Chondrocyte (in vitro differentiated cells): ENCODE measurements around the gene SERF1B. TPM values are rescaled to one million over a fixed set of nuclear protein-coding genes. Genes with fewer than 3 reads are reported as not detected.
"Not testable (repeated sequence)": the region's sequence is repeated elsewhere in the genome, so short reads cannot be mapped to it uniquely, and the experiment has no call there.

Experiments used
- DNase-seq: peaks from one replicate; pipeline ENCODE4 v3.0.0; 2021; ENCODE audit warnings: mixed read lengths, low spot score
- H3K27ac Mint-ChIP-seq: one replicate; pipeline ENCODE4 v1.8.0; 2021; ENCODE audit warnings: mild to moderate bottlenecking, moderate library complexity, mixed read lengths; ENCODE audit not compliant: unreplicated experiment
- H3K27me3 Mint-ChIP-seq: 2 replicates; pipeline ENCODE4 v1.8.0; 2021; ENCODE audit warnings: low read depth, mixed read lengths
- H3K36me3 Mint-ChIP-seq: 2 replicates; pipeline ENCODE4 v1.8.0; 2021; ENCODE audit warnings: low read depth, mixed read lengths
- H3K4me1 Mint-ChIP-seq: 2 replicates; pipeline ENCODE4 v1.8.0; 2021; ENCODE audit warnings: low read depth, mild to moderate bottlenecking, mixed read lengths
- H3K4me3 Mint-ChIP-seq: one replicate; pipeline ENCODE4 v1.8.0; 2021; ENCODE audit warnings: mild to moderate bottlenecking, moderate library complexity, mixed read lengths; ENCODE audit not compliant: unreplicated experiment
- H3K9me3 Mint-ChIP-seq: 2 replicates; pipeline ENCODE4 v1.8.0; 2021; ENCODE audit warnings: low read depth, mixed read lengths
- long read RNA-seq: library from polyadenylated mRNA; stranded (forward); transcript quantifications from one replicate; pipeline ENCODE4 v2.0.0, GENCODE V29; 2021
- total RNA-seq: library from RNA; stranded (reverse); gene quantifications from 3 replicates; pipeline ENCODE4 v1.2.1, GENCODE V29; 2021

The SERF1B gene
- total RNA-seq, result 22.7 to 31.4 TPM (median 23.6 TPM) in 3 replicates
- long read RNA-seq, transcript SERF1B-202 (3 exons, 703 nt), result major isoform, 21 of 27 reads
- long read RNA-seq, partial matches to known transcripts, result 1 of 27 reads
- long read RNA-seq, other reads (novel, unspliced or antisense), result 1 of 27 reads

DNA sequence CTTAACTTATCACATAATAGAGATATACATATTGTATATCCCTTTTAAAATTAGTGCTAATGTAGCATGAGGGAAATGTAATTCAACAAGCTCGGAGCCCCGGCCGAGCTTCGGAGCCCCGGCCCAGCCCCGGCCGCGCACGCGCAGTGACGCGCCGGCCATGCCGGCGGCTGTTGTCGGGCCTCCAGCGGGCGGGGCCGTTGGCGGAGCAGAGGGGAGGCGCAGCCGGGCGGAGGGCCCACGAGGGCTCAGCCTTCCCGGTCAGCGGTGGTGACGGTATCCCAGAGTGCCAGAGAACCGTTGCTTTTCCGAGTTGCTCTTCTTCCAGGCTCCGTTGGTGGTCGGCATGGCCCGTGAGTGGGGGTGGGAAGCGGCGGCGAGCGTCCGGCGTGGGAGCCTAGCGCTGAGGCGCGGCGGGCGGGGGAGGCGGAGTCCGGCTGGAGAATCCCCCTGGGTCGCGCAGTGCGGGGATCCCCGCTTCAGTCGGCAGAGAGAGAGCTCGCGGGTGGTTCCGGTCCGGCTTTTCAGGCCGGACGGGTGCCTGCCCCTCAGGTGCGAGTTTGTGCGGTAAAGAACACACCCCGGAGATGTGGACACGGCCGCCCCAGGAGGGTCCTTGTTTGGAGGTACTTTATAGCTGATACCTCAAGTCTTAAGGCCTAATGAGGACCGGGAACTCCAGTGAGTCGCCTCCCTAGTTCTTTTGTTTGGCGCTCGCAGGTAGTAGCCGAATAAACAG lies at the start of gene SERF1B:
TSS of gene SERF1B (plus strand) at position 146 of the 739 bp plus-strand sequence. CDS start at position 347, 201 bp downstream.
- H3K27ac Mint-ChIP-seq, H3K9me3 Mint-ChIP-seq, DNase-seq, H3K27me3 Mint-ChIP-seq, H3K36me3 Mint-ChIP-seq, H3K4me1 Mint-ChIP-seq, H3K4me3 Mint-ChIP-seq: not testable (repeated sequence)

DNA sequence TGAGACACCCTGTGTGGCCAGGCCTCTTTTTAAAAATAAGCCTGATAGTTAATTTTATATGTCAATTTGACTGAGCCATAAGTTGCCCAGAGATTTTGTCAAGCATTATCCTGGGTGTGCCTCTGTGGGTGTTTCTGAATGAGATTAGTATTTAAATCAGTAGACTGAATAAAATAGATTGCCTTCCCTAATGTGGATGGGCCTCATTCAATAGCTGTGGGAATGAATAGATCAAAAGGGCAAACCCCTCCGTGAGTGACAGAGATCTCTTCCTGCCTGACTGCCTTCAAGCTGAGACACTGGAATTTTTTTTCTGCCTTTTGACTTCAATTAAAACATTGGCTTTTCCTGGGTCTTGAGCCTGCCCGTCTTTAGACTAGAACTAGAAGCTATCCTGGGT lies 33.3 kb upstream of the SERF1B start:
- not testable (repeated sequence) for H3K27ac Mint-ChIP-seq, H3K36me3 Mint-ChIP-seq, H3K27me3 Mint-ChIP-seq, H3K9me3 Mint-ChIP-seq, H3K4me3 Mint-ChIP-seq, DNase-seq, H3K4me1 Mint-ChIP-seq

DNA sequence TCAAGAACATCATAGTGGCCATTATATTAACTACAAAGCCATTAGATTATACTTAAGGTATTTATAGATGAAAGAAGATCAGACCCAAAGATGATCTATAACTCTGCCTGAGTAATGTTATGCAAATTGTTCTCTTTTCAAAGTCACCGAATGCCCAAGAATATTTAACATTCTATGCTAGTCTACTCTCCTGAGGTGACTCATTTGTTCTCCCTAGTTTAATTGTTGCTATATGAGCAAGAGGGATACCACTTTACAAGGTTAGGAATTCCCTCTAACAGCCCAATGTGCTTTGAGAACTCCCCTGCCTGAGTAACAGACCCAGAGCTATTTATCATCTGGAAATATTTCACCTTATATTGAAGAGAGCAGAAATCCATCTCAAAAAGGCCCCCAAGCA lies 29.5 kb upstream of the SERF1B start:
- not testable (repeated sequence) for H3K4me1 Mint-ChIP-seq, H3K36me3 Mint-ChIP-seq, H3K27ac Mint-ChIP-seq, H3K9me3 Mint-ChIP-seq, DNase-seq, H3K27me3 Mint-ChIP-seq, H3K4me3 Mint-ChIP-seq

- not testable (repeated sequence) for DNase-seq, H3K27ac Mint-ChIP-seq, H3K4me3 Mint-ChIP-seq, H3K27me3 Mint-ChIP-seq, H3K4me1 Mint-ChIP-seq, H3K36me3 Mint-ChIP-seq, H3K9me3 Mint-ChIP-seq
Measured at GRCh38 chr5:70020660-70021059, 4.4 kb upstream of the SERF1B start.

DNA sequence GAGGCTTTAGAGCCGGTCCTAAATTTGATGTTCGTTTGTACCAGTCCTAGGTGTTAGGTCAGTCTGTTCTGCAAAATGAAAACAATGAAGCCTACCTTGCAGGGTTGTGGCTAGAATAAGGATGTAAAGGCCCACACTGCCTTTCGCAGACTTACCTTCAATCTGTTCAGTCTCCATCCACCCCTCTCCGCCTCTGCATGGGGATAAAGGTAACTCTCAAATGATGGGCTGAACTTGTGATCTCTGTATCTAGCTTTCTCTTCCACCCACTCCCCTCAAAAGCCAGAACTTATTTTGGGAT lies 744 bp downstream of the SERF1B start:
- not testable (repeated sequence) for H3K4me3 Mint-ChIP-seq, H3K36me3 Mint-ChIP-seq, H3K9me3 Mint-ChIP-seq, DNase-seq, H3K4me1 Mint-ChIP-seq, H3K27ac Mint-ChIP-seq, H3K27me3 Mint-ChIP-seq

- not testable (repeated sequence) for DNase-seq
Measured at GRCh38 chr5:70031204-70031603, 6.2 kb downstream of the SERF1B start.

GRCh38 chr5:70041411-70041810 lies 16.4 kb downstream of the SERF1B start:
- H3K9me3 Mint-ChIP-seq, H3K4me1 Mint-ChIP-seq, DNase-seq, H3K27me3 Mint-ChIP-seq, H3K4me3 Mint-ChIP-seq, H3K36me3 Mint-ChIP-seq, H3K27ac Mint-ChIP-seq: not testable (repeated sequence)

More at GRCh38 chr5:70031204-70031603, 6.2 kb downstream of the SERF1B start:
- not testable (repeated sequence) for H3K36me3 Mint-ChIP-seq, H3K4me1 Mint-ChIP-seq, H3K9me3 Mint-ChIP-seq, H3K27ac Mint-ChIP-seq, H3K27me3 Mint-ChIP-seq, H3K4me3 Mint-ChIP-seq

DNA sequence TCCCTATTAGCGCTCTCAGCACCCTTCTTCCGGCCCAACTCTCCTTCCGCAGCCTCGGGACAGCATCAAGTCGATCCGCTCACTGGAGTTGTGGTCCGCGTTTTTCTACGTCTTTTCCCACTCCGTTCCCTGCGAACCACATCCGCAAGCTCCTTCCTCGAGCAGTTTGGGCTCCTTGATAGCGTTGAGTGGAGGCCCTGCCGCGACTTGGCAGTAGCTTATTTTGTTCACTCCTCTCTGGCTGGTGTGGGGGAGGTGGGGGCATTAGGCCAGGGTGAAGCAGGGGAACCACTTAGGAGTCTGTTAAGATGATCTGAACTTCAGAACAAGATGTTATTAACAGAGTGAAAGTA lies 24.7 kb downstream of the SERF1B start:
- H3K27me3 Mint-ChIP-seq, H3K9me3 Mint-ChIP-seq, H3K36me3 Mint-ChIP-seq, H3K4me1 Mint-ChIP-seq, DNase-seq, H3K4me3 Mint-ChIP-seq, H3K27ac Mint-ChIP-seq: not testable (repeated sequence)

GRCh38 chr5:70056289-70056942 lies 31.4 kb downstream of the SERF1B start:
- not testable (repeated sequence) for DNase-seq, H3K36me3 Mint-ChIP-seq, H3K9me3 Mint-ChIP-seq, H3K27ac Mint-ChIP-seq, H3K4me3 Mint-ChIP-seq, H3K27me3 Mint-ChIP-seq, H3K4me1 Mint-ChIP-seq

- not testable (repeated sequence) for H3K4me3 Mint-ChIP-seq, H3K27ac Mint-ChIP-seq, DNase-seq, H3K27me3 Mint-ChIP-seq, H3K4me1 Mint-ChIP-seq, H3K9me3 Mint-ChIP-seq, H3K36me3 Mint-ChIP-seq
Measured at GRCh38 chr5:70057140-70057539, 32.1 kb downstream of the SERF1B start.

- not testable (repeated sequence) for H3K4me1 Mint-ChIP-seq, H3K9me3 Mint-ChIP-seq, H3K4me3 Mint-ChIP-seq, H3K36me3 Mint-ChIP-seq, DNase-seq, H3K27ac Mint-ChIP-seq, H3K27me3 Mint-ChIP-seq
Measured at GRCh38 chr5:70077632-70078031, 52.6 kb downstream of the SERF1B start.

- not testable (repeated sequence) for H3K36me3 Mint-ChIP-seq, H3K9me3 Mint-ChIP-seq, H3K4me1 Mint-ChIP-seq, H3K27me3 Mint-ChIP-seq, DNase-seq, H3K27ac Mint-ChIP-seq, H3K4me3 Mint-ChIP-seq
Measured at GRCh38 chr5:70088907-70089464, 63.9 kb downstream of the SERF1B start.

DNA sequence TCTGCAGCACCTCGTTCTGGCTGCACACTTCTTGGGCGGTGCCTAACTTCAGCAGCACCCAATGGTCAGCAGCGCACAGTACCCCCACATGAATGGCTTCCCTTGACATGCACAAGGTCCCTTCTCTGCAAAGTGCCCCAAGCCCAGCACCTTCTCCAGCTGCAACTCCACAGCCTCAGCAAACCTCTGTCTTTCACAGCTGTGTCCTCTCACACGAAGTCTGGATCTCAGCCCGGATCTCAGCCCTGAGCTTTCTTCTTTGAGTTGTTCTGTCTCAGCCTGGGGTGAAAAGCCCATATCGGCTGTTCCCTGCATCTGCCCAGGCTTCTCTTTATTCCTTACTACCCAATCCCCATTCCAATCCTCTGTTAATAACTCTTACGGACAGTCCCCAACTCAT lies 66.7 kb downstream of the SERF1B start:
- not testable (repeated sequence) for H3K27me3 Mint-ChIP-seq, H3K4me3 Mint-ChIP-seq, H3K4me1 Mint-ChIP-seq, H3K27ac Mint-ChIP-seq, DNase-seq, H3K9me3 Mint-ChIP-seq, H3K36me3 Mint-ChIP-seq
